Lung (tissue), 12 donors: ENCODE measurements around the gene NME3. TPM values are rescaled to one million over a fixed set of nuclear protein-coding genes. Genes with fewer than 3 reads are reported as not detected.
"Not testable (repeated sequence)": the region's sequence is repeated elsewhere in the genome, so short reads cannot be mapped to it uniquely, and the experiment has no call there.

ENCODE experiments used
- ATAC-seq: fragments of 200-7000 bp; cut with Tn5 transposase; one replicate; pipeline ENCODE4 v1.9.1; 2020; ENCODE audit warnings: moderate number of reproducible peaks; ENCODE audit not compliant: insufficient read depth, low FRiP score
- DNase-seq, 3 donors: peaks; one replicate each; pipeline ENCODE4 v3.0.0-alpha.2; 2013 to 2017
- H3K27ac ChIP-seq, 2 donors: one replicate each; pipeline ENCODE4 v1.5.1; 2013; ENCODE audit warnings: mild to moderate bottlenecking in 2 of 2, moderate library complexity in 2 of 2, control low read depth in 1 of 2, inconsistent platforms in 1 of 2, low read depth in 1 of 2, low read length in 1 of 2
- H3K27me3 ChIP-seq, 3 donors: one replicate each; pipeline ENCODE4 v1.5.1; 2013; ENCODE audit warnings: low read length in 2 of 3; ENCODE audit not compliant: control insufficient read depth in 3 of 3, insufficient read depth in 3 of 3
- H3K36me3 ChIP-seq, 4 donors: one replicate each; pipeline ENCODE4 v1.5.1; 2013; ENCODE audit warnings: low read length in 4 of 4, mild to moderate bottlenecking in 1 of 4, moderate library complexity in 1 of 4; ENCODE audit not compliant: control insufficient read depth in 4 of 4, insufficient read depth in 4 of 4
- H3K4me1 ChIP-seq, 5 donors: one replicate each; pipeline ENCODE4 v1.5.1; 2013; ENCODE audit warnings: low read length in 5 of 5, mild to moderate bottlenecking in 2 of 5, moderate library complexity in 1 of 5; ENCODE audit not compliant: control insufficient read depth in 5 of 5, insufficient read depth in 5 of 5
- H3K4me3 ChIP-seq: one replicate; pipeline ENCODE4 v1.5.1; 2013; ENCODE audit warnings: mild to moderate bottlenecking, control low read depth, moderate library complexity
- H3K9ac ChIP-seq, 2 donors: one replicate each; pipeline ENCODE4 v1.5.1; 2013; ENCODE audit warnings: low read length in 2 of 2, control low read depth in 1 of 2; ENCODE audit not compliant: insufficient read depth in 1 of 2
- H3K9me3 ChIP-seq, 4 donors: one replicate each; pipeline ENCODE4 v1.5.1; 2013; ENCODE audit warnings: low read length in 3 of 4, mild to moderate bottlenecking in 1 of 4, moderate library complexity in 1 of 4; ENCODE audit not compliant: control insufficient read depth in 4 of 4, insufficient read depth in 3 of 4
- CTCF ChIP-seq: IDR thresholded peaks from 2 replicates; pipeline ENCODE4 v1.5.1; 2012; ENCODE audit warnings: mild to moderate bottlenecking; ENCODE audit errors: control extremely low read depth, extremely low read depth
- WGBS, 2 donors: extraction: QIAGEN DNeasy Blood & Tissue Kit; methylation state at CpG; one replicate each; pipeline ENCODE4 v1.1.7; 2013; 5-methylcytosine and 5-hydroxymethylcytosine counted together
- polyA plus RNA-seq, 2 donors: library from polyadenylated mRNA; stranded (reverse); fragments of 200-250 nt; gene quantifications; one replicate each; pipeline ENCODE4 v1.2.1, GENCODE V29; 2013
- total RNA-seq, 2 donors: library from RNA; depleted of rRNA in 1 of 2; stranded (reverse); fragments of >200 nt in 1 of 2; gene quantifications; one replicate each; pipeline ENCODE4 v1.2.1, GENCODE V29; 2014 to 2021
- donor health status: control.
- donor health status: control.
- donor health status: Bipolar disorder and iron deficiency.
- donor health status: healthy.
- donor health status: DM: yes; HTN: yes; CAD: no.

NME3 gene
- total and polyA plus RNA-seq, 4 donors, result 25.1 to 197 (median 66.9) TPM

GRCh38 chr16:1734123-1734522 lies 37.2 kb downstream of the NME3 start:
- H3K27me3 ChIP-seq, result no peaks in the 10 kb centered on the region
- TF ChIP-seq CTCF, result no peak
- WGBS, 2 donors, result 96% methylated on average over 22 of the region's 22 CpGs
- no peak overlapping the region for H3K27ac ChIP-seq
- no peaks in the 10 kb centered on the region for H3K4me1 ChIP-seq
- peaks cover 0 to 43% (median 21%) of the 10 kb centered on the region in 4 donors for H3K36me3 ChIP-seq
- DNase-seq (no peak), ATAC-seq (no peak)
- H3K4me3 ChIP-seq, result no peak overlapping the region
- no peak overlapping the region for H3K9ac ChIP-seq
- peaks cover 0 to 3% (median 0%) of the 10 kb centered on the region in 4 donors for H3K9me3 ChIP-seq

GRCh38 chr16:1732551-1732987 lies 38.8 kb downstream of the NME3 start:
- H3K36me3 ChIP-seq, result peaks cover 0 to 57% (median 18%) of the 10 kb centered on the region in 4 donors
- not testable (repeated sequence) for DNase-seq, ATAC-seq, H3K9ac ChIP-seq, H3K4me3 ChIP-seq, H3K27ac ChIP-seq, H3K4me1 ChIP-seq, H3K27me3 ChIP-seq, H3K9me3 ChIP-seq
- 94 to 97% methylated on average over 21 of the region's 21 CpGs for WGBS, 2 donors

GRCh38 chr16:1732071-1732470 lies 39.3 kb downstream of the NME3 start:
- TF ChIP-seq CTCF, result no peak
- peaks cover 0 to 3% (median 0%) of the 10 kb centered on the region in 4 donors for H3K9me3 ChIP-seq
- no peaks in the 10 kb centered on the region for H3K27me3 ChIP-seq
- no peak overlapping the region for H3K9ac ChIP-seq
- H3K4me3 ChIP-seq, result no peak overlapping the region
- H3K36me3 ChIP-seq, result peaks cover 0 to 60% (median 19%) of the 10 kb centered on the region in 4 donors
- no peaks in the 10 kb centered on the region for H3K4me1 ChIP-seq
- DNase-seq (no peak), ATAC-seq (no peak)
- no peak overlapping the region for H3K27ac ChIP-seq
- WGBS, 2 donors, result 90 to 93% methylated on average over 14 of the region's 14 CpGs

- 61 to 70% methylated on average over 7 of the region's 7 CpGs for WGBS, 2 donors
These were observed 39.7 kb downstream of the NME3 start for GRCh38 chr16:1731603-1732002.

More at GRCh38 chr16:1731603-1732002, 39.7 kb downstream of the NME3 start:
- H3K27me3 ChIP-seq, result no peaks in the 10 kb centered on the region
- TF ChIP-seq CTCF, result no peak
- no peak overlapping the region for H3K4me3 ChIP-seq
- DNase-seq (no peak), ATAC-seq (no peak)
- H3K4me1 ChIP-seq, result no peaks in the 10 kb centered on the region
- peaks cover 0 to under 1% (median 0%) of the 10 kb centered on the region in 4 donors for H3K9me3 ChIP-seq
- no peak overlapping the region for H3K9ac ChIP-seq
- no peak overlapping the region for H3K27ac ChIP-seq
- H3K36me3 ChIP-seq, result peaks cover 0 to 65% (median 20%) of the 10 kb centered on the region in 4 donors
